Mucosa of rectum (tissue), 2 donors: ENCODE results near the gene BICDL2.
"Not testable (repeated sequence)": the region's sequence is repeated elsewhere in the genome, so short reads cannot be mapped to it uniquely, and the experiment has no call there.

Experiments used
- H3K27ac ChIP-seq, 2 donors: one replicate each; pipeline ENCODE4 v1.7.0; 2013; ENCODE audit warnings: inconsistent platforms in 2 of 2, low read depth in 2 of 2, low read length in 2 of 2
- H3K27me3 ChIP-seq, 2 donors: one replicate each; pipeline ENCODE4 v1.7.0; 2013; ENCODE audit warnings: low read length in 2 of 2; ENCODE audit not compliant: control insufficient read depth in 2 of 2, insufficient read depth in 2 of 2
- H3K36me3 ChIP-seq, 2 donors: one replicate each; pipeline ENCODE4 v1.7.0; 2013; ENCODE audit warnings: low read length in 2 of 2; ENCODE audit not compliant: control insufficient read depth in 2 of 2, insufficient read depth in 2 of 2
- H3K4me1 ChIP-seq, 2 donors: one replicate each; pipeline ENCODE4 v1.7.0; 2013; ENCODE audit warnings: low read length in 2 of 2, mild to moderate bottlenecking in 1 of 2; ENCODE audit not compliant: control insufficient read depth in 2 of 2, insufficient read depth in 2 of 2
- H3K4me3 ChIP-seq, 2 donors: one replicate each; pipeline ENCODE4 v1.7.0; 2013; ENCODE audit warnings: low read length in 2 of 2
- H3K9ac ChIP-seq, 2 donors: one replicate each; pipeline ENCODE4 v1.7.0; 2013; ENCODE audit warnings: low read length in 2 of 2, low read depth in 1 of 2, mild to moderate bottlenecking in 1 of 2
- H3K9me3 ChIP-seq, 2 donors: one replicate each; pipeline ENCODE4 v1.7.0; 2013; ENCODE audit warnings: low read length in 2 of 2; ENCODE audit not compliant: control insufficient read depth in 2 of 2
- donor health status: healthy.
- donor health status: Normal muscosa, but diverticular disease.

BICDL2 gene, protein sequence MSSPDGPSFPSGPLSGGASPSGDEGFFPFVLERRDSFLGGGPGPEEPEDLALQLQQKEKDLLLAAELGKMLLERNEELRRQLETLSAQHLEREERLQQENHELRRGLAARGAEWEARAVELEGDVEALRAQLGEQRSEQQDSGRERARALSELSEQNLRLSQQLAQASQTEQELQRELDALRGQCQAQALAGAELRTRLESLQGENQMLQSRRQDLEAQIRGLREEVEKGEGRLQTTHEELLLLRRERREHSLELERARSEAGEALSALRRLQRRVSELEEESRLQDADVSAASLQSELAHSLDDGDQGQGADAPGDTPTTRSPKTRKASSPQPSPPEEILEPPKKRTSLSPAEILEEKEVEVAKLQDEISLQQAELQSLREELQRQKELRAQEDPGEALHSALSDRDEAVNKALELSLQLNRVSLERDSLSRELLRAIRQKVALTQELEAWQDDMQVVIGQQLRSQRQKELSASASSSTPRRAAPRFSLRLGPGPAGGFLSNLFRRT

DNA sequence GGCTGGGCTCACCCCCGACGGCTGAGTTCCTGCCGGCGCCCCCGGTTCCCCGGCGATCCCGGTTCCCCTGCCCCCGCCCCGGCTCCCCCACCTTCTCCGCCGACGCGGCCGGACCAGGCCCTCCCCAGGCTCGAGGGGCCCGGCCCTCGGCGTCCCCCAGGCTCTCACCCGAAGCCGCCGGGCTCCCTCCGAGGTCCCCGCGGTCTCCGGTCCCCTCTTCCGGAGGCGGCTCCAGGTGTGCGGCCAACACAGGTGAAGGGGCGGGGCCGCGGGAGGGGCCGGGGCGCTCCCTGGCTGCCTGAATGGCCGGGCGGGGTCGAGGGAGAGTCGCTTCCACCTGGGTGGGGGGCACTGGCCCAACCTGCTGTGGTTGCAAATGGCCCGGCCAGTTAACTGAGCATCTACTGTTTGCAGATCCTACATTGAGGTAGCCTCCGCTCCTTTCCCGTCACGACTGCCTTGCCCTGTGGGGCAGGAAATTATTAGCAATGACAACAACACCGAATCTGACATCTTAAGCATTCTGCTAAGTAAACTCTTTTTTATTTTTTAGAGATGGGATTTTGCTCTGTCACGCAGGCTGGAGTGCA lies at the start of gene BICDL2:
Gene BICDL2, minus strand, starts transcription at position 219 of the 590 bp plus-strand sequence. CDS start 1,448 bp downstream, outside the sequence.
- H3K4me3 ChIP-seq: peak within 1 kb of the TSS; percentile 69 to 74

DNA sequence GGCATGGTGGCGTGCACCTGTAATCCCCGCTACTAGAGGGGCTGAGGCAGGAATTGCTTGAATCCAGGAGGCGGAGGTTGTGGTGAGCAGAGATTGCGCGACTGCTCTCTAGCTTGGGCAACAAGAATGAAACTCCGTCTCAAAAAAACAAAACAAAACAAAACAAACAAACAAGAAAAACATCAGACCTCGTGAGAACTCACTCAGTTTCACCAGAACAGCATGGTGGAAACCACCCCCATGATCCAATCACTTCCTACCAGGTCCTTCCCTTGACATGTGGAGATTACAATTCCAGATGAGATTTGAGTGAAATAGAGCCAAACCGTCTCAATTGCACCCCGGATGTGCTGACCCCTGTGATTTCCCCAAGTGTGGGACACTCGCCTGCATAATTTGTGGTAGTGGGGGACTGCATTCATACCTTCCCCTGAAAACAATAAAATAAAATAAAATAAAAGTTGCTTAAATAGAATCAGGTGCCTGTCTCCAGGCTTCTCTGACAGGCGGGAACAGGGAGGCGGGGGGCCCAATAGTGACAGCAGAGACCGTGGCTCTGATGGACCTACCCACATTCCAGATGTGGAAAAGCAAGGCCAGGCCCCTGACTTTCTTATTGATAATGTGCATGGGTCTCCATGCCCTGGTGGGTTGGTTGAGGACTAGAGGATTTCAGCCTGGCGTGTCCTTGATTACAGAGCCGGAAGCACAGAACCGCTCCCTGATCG lies 49.3 kb upstream of the BICDL2 start:
- peaks cover 0 to 13% of the 10 kb centered on the region in 2 donors for H3K4me1 ChIP-seq
- H3K27ac ChIP-seq: peak overlapping the region in 1 of 2 donors; percentile 58
- no peaks in the 10 kb centered on the region for H3K27me3 ChIP-seq
- peak overlapping the region in 1 of 2 donors; percentile 31 for H3K4me3 ChIP-seq
- H3K9ac ChIP-seq: no peak overlapping the region
- H3K36me3 ChIP-seq: no peaks in the 10 kb centered on the region
- H3K9me3 ChIP-seq: no peaks in the 10 kb centered on the region

More for the DNA sequence above, at the start of gene BICDL2:
- H3K9me3 ChIP-seq: no peaks in the 10 kb centered on the region
- H3K36me3 ChIP-seq: no peaks in the 10 kb centered on the region
- H3K27me3 ChIP-seq: peaks cover 14 to 23% of the 10 kb centered on the region in 2 donors
- peak within 1 kb of the TSS; percentile 82 to 86 for H3K27ac ChIP-seq
- H3K4me1 ChIP-seq: peaks cover 22 to 28% of the 10 kb centered on the region in 2 donors
- H3K9ac ChIP-seq: peak within 1 kb of the TSS; percentile 61 to 83

DNA sequence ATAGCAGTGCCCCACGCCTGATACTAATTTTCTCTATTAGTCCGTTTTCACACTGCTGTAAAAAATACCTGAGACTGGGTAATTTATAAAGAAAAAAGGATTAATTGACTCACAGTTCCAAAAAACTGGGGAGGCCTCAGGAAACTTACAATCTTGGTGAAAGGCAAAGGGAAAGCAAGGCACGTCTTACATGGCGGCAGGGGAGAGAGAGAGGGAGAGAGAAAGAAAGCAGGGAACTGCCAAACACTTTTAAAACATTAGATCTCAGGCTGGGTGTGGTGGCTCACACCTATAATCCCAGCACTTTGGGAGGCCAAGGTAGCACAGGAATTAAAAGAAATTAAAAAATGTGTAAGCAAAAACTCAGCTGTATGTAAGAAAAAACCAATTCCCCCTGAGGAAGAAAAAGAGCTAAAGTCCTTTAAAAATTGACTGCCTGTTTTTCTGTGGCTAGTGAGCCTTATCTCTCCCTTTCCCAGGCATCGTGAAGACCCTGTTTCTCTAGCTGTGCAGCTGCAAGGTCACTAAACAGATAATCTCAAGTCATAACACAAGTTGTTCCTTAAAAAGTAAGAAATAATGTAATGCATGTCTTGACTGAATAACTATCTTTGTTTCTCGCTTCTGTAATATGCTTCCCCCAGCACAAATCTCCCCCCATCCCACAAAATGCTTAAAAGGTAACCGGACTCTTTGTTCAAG lies 48.4 kb upstream of the BICDL2 start:
- Histone ChIP-seq H3K27me3 (no peaks in the 10 kb centered on the region), H3K27ac (no peak overlapping the region), H3K4me3 (no peak overlapping the region), H3K4me1 (peaks cover 0 to 13% of the 10 kb centered on the region in 2 donors), H3K9ac (no peak overlapping the region), H3K36me3 (no peaks in the 10 kb centered on the region), H3K9me3 (no peaks in the 10 kb centered on the region)

DNA sequence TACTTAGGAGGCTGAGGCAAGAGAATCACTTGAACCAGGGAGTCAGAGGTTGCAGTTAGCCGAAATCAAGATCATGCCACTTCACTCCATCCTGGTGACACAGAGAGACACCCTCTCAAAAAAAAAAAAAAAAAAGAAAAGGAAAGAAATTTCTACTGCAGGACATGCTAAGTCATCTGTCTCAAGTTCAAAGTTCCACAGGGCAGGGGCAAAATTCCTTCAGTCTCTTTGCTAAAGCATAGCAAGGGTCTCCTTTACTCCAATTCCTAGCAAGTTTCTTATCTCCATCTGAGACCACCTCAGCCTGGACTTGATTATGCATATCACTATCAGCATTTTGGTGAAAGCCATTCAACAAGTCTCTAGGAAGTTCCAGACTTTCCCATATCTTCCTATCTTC lies 47.7 kb upstream of the BICDL2 start:
- Histone ChIP-seq H3K27ac (no peak overlapping the region), H3K4me1 (peaks cover 0 to 13% of the 10 kb centered on the region in 2 donors), H3K9ac (no peak overlapping the region), H3K27me3 (no peaks in the 10 kb centered on the region), H3K4me3 (no peak overlapping the region), H3K9me3 (no peaks in the 10 kb centered on the region), H3K36me3 (no peaks in the 10 kb centered on the region)

DNA sequence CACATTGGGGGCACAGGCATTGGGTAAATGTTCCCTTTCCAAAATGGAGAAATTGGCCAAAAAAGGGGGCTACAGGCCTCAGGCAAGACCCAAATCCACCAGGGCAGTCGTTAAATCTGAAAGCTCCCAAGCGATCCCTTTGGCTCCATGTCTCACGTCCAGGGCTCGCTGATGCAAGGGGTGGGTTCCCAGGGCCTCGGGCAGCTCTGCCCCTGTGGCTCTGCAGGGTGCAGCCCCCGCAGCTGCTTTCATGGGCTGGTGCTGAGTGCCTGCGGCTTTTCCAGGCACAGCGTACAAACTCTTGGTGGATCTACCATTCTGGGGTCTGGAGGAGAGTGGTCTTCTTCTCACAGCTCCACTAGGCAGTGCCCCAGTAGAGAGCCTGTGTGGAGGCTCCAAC lies 46.7 kb upstream of the BICDL2 start:
- H3K9me3 ChIP-seq, H3K27ac ChIP-seq, H3K36me3 ChIP-seq, H3K4me3 ChIP-seq, H3K9ac ChIP-seq, H3K27me3 ChIP-seq: not testable (repeated sequence)
- peaks cover 0 to 13% of the 10 kb centered on the region in 2 donors for H3K4me1 ChIP-seq

DNA sequence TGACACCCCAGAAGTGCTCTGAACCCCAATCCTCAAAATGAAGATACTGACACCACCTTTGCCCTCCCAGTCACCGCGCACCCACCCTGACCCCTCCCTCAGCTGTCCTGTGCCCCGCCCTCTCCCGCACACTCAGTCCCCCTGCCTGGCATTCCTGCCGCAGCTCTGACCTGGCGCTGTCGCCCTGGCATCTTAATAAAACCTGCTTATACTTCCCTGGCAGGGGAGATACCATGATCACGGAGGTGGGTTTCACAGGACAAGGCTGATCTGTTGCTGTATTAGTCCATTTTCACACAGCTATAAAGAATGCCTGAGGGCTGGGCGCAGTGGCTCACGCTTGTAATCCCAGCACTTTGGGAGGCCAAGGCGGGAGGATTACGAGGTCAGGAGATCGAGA lies 45.2 kb upstream of the BICDL2 start:
- not testable (repeated sequence) for H3K4me1 ChIP-seq

DNA sequence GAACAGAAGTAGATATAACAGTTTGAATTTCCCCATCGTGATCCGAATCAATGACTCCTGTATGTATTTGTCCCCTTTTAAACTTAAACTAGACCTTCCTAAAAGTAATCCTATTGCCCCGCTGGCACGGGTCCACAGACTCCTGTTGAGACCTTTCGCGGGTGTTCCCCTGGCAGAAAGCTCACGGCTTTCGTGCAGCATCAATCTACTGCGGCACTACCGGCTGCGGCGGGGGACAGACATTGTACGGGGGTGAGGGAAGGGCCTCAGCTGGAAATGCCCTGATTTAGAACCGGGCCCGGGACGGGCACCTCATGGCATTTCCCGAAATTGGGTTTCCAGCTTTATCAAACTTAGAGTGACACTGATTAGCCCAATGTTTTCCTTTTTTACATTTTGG lies 43.3 kb upstream of the BICDL2 start:
- H3K4me3 ChIP-seq: no peak overlapping the region
- H3K9me3 ChIP-seq: no peaks in the 10 kb centered on the region
- no peak overlapping the region for H3K27ac ChIP-seq
- H3K9ac ChIP-seq: no peak overlapping the region
- peaks cover 0 to 5% of the 10 kb centered on the region in 2 donors for H3K4me1 ChIP-seq
- no peaks in the 10 kb centered on the region for H3K27me3 ChIP-seq
- H3K36me3 ChIP-seq: no peaks in the 10 kb centered on the region

More for the DNA sequence above, 45.2 kb upstream of the BICDL2 start:
- not testable (repeated sequence) for H3K9ac ChIP-seq, H3K36me3 ChIP-seq, H3K9me3 ChIP-seq, H3K27ac ChIP-seq, H3K4me3 ChIP-seq, H3K27me3 ChIP-seq

DNA sequence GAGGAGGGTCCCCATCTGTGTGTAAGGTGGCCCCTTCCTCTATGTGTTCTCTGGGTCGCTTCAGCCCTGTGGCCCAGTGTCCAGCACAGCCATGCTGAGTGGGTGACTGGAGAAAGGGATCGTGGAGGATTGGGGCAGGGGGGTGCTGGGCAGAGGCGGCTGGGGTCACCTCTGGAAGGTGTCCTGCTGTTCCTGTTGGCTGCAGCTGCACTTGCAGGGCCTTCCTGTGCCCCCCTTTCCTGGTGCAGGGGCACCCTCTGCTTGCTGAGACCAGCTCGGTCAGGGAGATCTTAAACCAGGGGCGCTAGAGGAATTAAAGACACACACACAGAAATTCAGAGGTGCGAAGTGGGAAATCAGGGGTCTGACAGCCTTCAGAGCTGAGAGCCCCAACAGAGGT lies 39.8 kb upstream of the BICDL2 start:
- Histone ChIP-seq H3K4me3 (no peak overlapping the region), H3K27ac (peak overlapping the region in 1 of 2 donors; percentile 54), H3K36me3 (no peaks in the 10 kb centered on the region), H3K9me3 (no peaks in the 10 kb centered on the region), H3K9ac (no peak overlapping the region), H3K27me3 (peaks cover 0 to 1% of the 10 kb centered on the region in 2 donors), H3K4me1 (peaks cover 9% of the 10 kb centered on the region in 2 donors)

DNA sequence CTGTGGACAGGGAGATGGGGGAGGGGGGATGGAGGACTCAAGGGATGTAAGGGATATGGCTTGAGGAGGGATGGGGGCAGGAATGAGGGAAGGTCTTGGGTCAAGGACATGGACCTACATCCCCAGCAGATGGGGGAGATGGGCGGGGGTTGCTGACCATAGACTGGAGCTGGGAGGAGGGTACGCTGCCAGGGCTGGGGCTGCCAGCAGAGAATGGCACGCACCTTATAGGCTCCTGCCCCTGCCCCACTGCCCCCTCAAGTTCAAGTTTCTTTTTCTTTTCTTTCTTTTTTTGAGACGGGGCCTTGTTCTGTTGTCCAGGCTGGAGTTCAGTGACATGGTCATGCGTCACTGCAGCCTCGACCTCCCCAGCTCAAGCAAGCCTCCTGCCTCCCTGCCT lies 39.2 kb upstream of the BICDL2 start:
- H3K36me3 ChIP-seq, H3K9me3 ChIP-seq, H3K4me3 ChIP-seq, H3K4me1 ChIP-seq, H3K27me3 ChIP-seq, H3K9ac ChIP-seq: not testable (repeated sequence)
- peak overlapping the region in 1 of 2 donors; percentile 54 for H3K27ac ChIP-seq
